Thyroid gland (tissue), 4 donors: Measurements from ENCODE around the gene RCCD1.

ENCODE experiments used
- CTCF ChIP-seq, 6 experiments: fragments of 200-600 bp in 3 of 6; fragments of 450-650 bp in 3 of 6; sonication (generic) in 3 of 6; IDR thresholded peaks; one replicate each; pipeline ENCODE4 v1.5.1; 2016 to 2019; ENCODE audit warnings: antibody characterized with exemption in 6 of 6, mild to moderate bottlenecking in 2 of 6, inconsistent platforms in 1 of 6, moderate library complexity in 1 of 6
- POLR2A ChIP-seq, 2 donors: fragments of 450-650 bp; IDR thresholded peaks; one replicate each; pipeline ENCODE4 v1.6.1; 2017; ENCODE audit warnings: antibody characterized with exemption in 2 of 2, mild to moderate bottlenecking in 2 of 2, moderate library complexity in 1 of 2

GRCh38 chr15:90950676-90951075, 4.0 kb upstream of the RCCD1 start:
- TF ChIP-seq CTCF (IDR thresholded peaks at IDR 0.05) (no peak), POLR2A (IDR thresholded peaks at IDR 0.05) (no peak)
